ENCODE results near the gene MDM2.

MDM2 gene

DNA sequence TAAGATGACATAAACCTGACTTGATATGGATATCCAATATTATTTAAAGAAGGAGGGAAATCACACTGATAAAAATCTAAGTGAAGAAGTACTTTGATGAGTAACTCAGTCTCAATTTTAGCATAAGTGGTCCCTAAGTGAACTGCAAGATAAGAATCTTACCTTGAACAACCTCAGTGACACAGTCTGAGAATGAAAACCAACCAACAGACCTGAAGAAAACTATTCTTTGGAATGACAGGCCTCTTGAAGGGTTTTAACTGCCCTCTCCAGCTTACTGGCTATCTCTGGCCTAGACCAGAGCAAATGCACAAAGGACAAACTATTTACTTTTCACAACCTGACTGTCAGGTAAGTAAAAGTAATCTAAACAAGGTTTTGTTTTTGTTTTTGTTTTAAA, 80.3 kb downstream of the MDM2 start:
- TF ChIP-seq TAF1 (IDR thresholded peaks at IDR 0.05; ENCODE audit: low read depth) (no peak), CREB1 (IDR thresholded peaks at IDR 0.05; ENCODE audit: low read depth) (no peak), EGR1 (IDR thresholded peaks at IDR 0.05) (no peak), CEBPB (IDR thresholded peaks at IDR 0.05) (no peak), NFIC (IDR thresholded peaks at IDR 0.05) (no peak), RAD21 (IDR thresholded peaks at IDR 0.05; ENCODE audit: low read depth) (no peak), TEAD4 (IDR thresholded peaks at IDR 0.05) (no peak), FOXM1 (IDR thresholded peaks at IDR 0.05; ENCODE audit: borderline replicate concordance, low read depth) (no peak), ZBTB7A (IDR thresholded peaks at IDR 0.05; ENCODE audit: low read depth) (no peak), REST (IDR thresholded peaks at IDR 0.05; ENCODE audit: low read depth) (no peak), EP300 (IDR thresholded peaks at IDR 0.05; ENCODE audit: borderline replicate concordance) (no peak), YY1 (IDR thresholded peaks at IDR 0.05; ENCODE audit: low read depth) (no peak), TCF12 (IDR thresholded peaks at IDR 0.05; ENCODE audit: low read depth) (no peak)
- TF ChIP-seq, protein P1, sequence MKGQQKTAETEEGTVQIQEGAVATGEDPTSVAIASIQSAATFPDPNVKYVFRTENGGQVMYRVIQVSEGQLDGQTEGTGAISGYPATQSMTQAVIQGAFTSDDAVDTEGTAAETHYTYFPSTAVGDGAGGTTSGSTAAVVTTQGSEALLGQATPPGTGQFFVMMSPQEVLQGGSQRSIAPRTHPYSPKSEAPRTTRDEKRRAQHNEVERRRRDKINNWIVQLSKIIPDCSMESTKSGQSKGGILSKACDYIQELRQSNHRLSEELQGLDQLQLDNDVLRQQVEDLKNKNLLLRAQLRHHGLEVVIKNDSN (IDR thresholded peaks at IDR 0.05) = no peak
- TF ChIP-seq, protein P2, sequence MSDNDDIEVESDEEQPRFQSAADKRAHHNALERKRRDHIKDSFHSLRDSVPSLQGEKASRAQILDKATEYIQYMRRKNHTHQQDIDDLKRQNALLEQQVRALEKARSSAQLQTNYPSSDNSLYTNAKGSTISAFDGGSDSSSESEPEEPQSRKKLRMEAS (IDR thresholded peaks at IDR 0.05) = no peak

DNA sequence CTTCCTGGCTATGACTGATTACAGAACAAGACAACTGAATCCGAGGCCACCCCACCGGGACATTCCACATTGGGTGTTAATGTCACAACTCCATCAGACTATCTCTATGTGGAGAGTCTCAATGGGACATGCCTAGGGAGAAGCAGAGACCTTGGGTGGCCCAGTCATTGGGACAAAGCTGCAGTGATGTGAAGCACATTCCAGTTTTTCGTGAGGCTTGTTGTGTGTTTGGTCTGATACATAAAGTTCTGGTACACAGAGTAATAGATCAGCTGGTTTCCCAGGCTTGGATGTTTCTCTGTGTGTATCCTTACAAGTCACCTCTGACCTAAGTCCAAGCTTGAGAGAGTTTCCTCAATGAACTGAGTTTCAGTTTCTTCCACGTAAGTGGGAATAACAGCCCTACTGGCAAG, 82.7 kb downstream of the MDM2 start:
- TF ChIP-seq CEBPB (IDR thresholded peaks at IDR 0.05) = no peak
- no peak for TF ChIP-seq CREB1 (IDR thresholded peaks at IDR 0.05; ENCODE audit: low read depth)
- TF ChIP-seq REST (IDR thresholded peaks at IDR 0.05; ENCODE audit: low read depth) = no peak
- TF ChIP-seq, protein P2 (IDR thresholded peaks at IDR 0.05) = no peak
- no peak for TF ChIP-seq TEAD4 (IDR thresholded peaks at IDR 0.05)
- no peak for TF ChIP-seq ZBTB7A (IDR thresholded peaks at IDR 0.05; ENCODE audit: low read depth)
- TF ChIP-seq TCF12 (IDR thresholded peaks at IDR 0.05; ENCODE audit: low read depth) = no peak
- TF ChIP-seq, protein P1 (IDR thresholded peaks at IDR 0.05) = no peak
- no peak for TF ChIP-seq EGR1 (IDR thresholded peaks at IDR 0.05)

GRCh38 chr12:68891141-68891540, 83.2 kb downstream of the MDM2 start:
- no peak for TF ChIP-seq TCF12 (IDR thresholded peaks at IDR 0.05; ENCODE audit: low read depth)
- TF ChIP-seq FOXM1 (IDR thresholded peaks at IDR 0.05; ENCODE audit: borderline replicate concordance, low read depth) = no peak

DNA sequence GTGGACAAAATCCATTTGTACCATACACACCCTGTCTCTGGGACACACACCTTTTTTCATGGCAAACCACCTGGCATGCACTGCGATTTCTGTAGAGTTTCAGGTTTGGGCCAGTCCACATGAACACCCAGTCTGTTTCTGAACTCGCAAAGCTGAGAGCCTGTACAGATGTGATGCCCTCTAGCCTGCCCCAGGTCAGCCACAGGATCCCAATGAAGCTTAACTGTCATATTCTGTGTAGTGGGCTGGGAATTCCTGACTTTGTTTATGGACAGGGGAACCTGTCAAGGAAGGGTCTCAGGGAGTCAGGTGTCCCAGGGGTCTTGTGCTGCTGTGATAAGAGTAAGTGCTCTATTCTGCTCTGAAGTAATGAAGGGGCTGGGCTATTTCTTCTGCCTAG, 85.2 kb downstream of the MDM2 start:
- TF ChIP-seq YY1 (IDR thresholded peaks at IDR 0.05; ENCODE audit: low read depth) (no peak), ZBTB7A (IDR thresholded peaks at IDR 0.05; ENCODE audit: low read depth) (no peak), TCF12 (IDR thresholded peaks at IDR 0.05; ENCODE audit: low read depth) (no peak), TAF1 (IDR thresholded peaks at IDR 0.05; ENCODE audit: low read depth) (no peak), TEAD4 (IDR thresholded peaks at IDR 0.05) (no peak), RAD21 (IDR thresholded peaks at IDR 0.05; ENCODE audit: low read depth) (no peak), FOXM1 (IDR thresholded peaks at IDR 0.05; ENCODE audit: borderline replicate concordance, low read depth) (no peak), NFIC (IDR thresholded peaks at IDR 0.05) (no peak), EP300 (IDR thresholded peaks at IDR 0.05; ENCODE audit: borderline replicate concordance) (no peak), EGR1 (IDR thresholded peaks at IDR 0.05) (no peak), REST (IDR thresholded peaks at IDR 0.05; ENCODE audit: low read depth) (no peak), CEBPB (IDR thresholded peaks at IDR 0.05) (no peak), CREB1 (IDR thresholded peaks at IDR 0.05; ENCODE audit: low read depth) (no peak)
- TF ChIP-seq, protein P1 (IDR thresholded peaks at IDR 0.05) = no peak
- TF ChIP-seq, protein P2 (IDR thresholded peaks at IDR 0.05) = no peak
